GM18508 (cell line): ENCODE data around the gene GSS.

Experiments used
- ATAC-seq: cut with Tn5 transposase; IDR thresholded peaks from one replicate; pipeline ENCODE4 v1.9.1; 2021; ENCODE audit warnings: moderate number of reproducible peaks; ENCODE audit not compliant: insufficient read depth, unreplicated experiment

GSS gene

GRCh38 chr20:34955231-34956040 lies at the start of gene GSS, which contains the start of gene MYH7B:
Gene GSS, minus strand, starts transcription at chr20:34955806. Its CDS starts 3,954 bp downstream, at chr20:34951852.
Gene MYH7B, plus strand, starts transcription at chr20:34955868. Its CDS starts 22,138 bp downstream, at chr20:34978006.
- ATAC-seq: peak; percentile 48

GRCh38 chr20:35004749-35005462 lies 49.3 kb upstream of the GSS start:
- ATAC-seq: no peak

- no peak for ATAC-seq
These were observed 48.6 kb upstream of the GSS start for GRCh38 chr20:35004051-35004725.

- no peak for ATAC-seq
These were observed 47.8 kb upstream of the GSS start for GRCh38 chr20:35003211-35004031.

- no peak for ATAC-seq
These were observed 47.0 kb upstream of the GSS start for GRCh38 chr20:35002426-35003210.

GRCh38 chr20:35001596-35002362 lies 46.2 kb upstream of the GSS start:
- ATAC-seq: no peak

- no peak for ATAC-seq
These were observed 45.5 kb upstream of the GSS start for GRCh38 chr20:35000922-35001595.

GRCh38 chr20:35000311-35000921 lies 44.8 kb upstream of the GSS start:
- ATAC-seq: no peak

GRCh38 chr20:34999782-35000181 lies 44.2 kb upstream of the GSS start:
- ATAC-seq: no peak

- no peak for ATAC-seq
These were observed 43.4 kb upstream of the GSS start for GRCh38 chr20:34999021-34999451.

GRCh38 chr20:34998331-34998950 lies 42.8 kb upstream of the GSS start:
- ATAC-seq: no peak

GRCh38 chr20:34997774-34998173 lies 42.2 kb upstream of the GSS start:
- no peak for ATAC-seq

GRCh38 chr20:34997131-34997561 lies 41.5 kb upstream of the GSS start:
- no peak for ATAC-seq

GRCh38 chr20:34996243-34997028 lies 40.8 kb upstream of the GSS start:
- no peak for ATAC-seq

- no peak for ATAC-seq
These were observed 40.1 kb upstream of the GSS start for GRCh38 chr20:34995696-34996095.

- ATAC-seq: no peak
These were observed 39.6 kb upstream of the GSS start for GRCh38 chr20:34995192-34995591.
